K562 (cell line): ENCODE measurements around the gene LSM14B. TPM values are rescaled to one million over a fixed set of nuclear protein-coding genes. Genes with fewer than 3 reads are reported as not detected.
A peak's percentile ranks its signal among the peaks of the same experiment; 100 is the strongest.

Experiments used
- CREB5 ChIP-seq: fragments of 250-450 bp; sonication (Bioruptor Pico); IDR thresholded peaks from 2 replicates; pipeline ENCODE4 v1.5.0; 2020; ENCODE audit warnings: mild to moderate bottlenecking
- DEAF1 ChIP-seq: fragments of 450-650 bp; formaldehyde crosslinking; IDR thresholded peaks from 2 replicates; pipeline ENCODE4 v1.4.0; 2020; ENCODE audit warnings: mild to moderate bottlenecking, moderate library complexity
- GATAD2B ChIP-seq: fragments of 450-650 bp; IDR thresholded peaks from 2 replicates; pipeline ENCODE4 v1.6.1; 2017; ENCODE audit warnings: mild to moderate bottlenecking, borderline replicate concordance
- GTF2A2 ChIP-seq: IDR thresholded peaks from 2 replicates; pipeline ENCODE4 v1.6.1; 2016; ENCODE audit warnings: mild to moderate bottlenecking, missing genetic modification characterization, missing compliant biosample characterization
- NKRF ChIP-seq: fragments of 450-650 bp; IDR thresholded peaks from 2 replicates; pipeline ENCODE4 v1.6.1; 2016; ENCODE audit warnings: borderline replicate concordance
- NR2C2 ChIP-seq, 2 experiments: fragments of 200-800 bp in 1 of 2; sonication (Bioruptor generic) in 1 of 2; sonication (generic) in 1 of 2; formaldehyde crosslinking in 1 of 2; IDR thresholded peaks; 2 replicates each; pipeline versions ENCODE4 v1.6.1 to v1.8.0; 2016 to 2022; ENCODE audit warnings: mild to moderate bottlenecking in 1 of 2, missing compliant biosample characterization in 1 of 2, missing genetic modification characterization in 1 of 2, missing genetic modification reagents in 1 of 2
- NR3C1 ChIP-seq: sonication (generic); formaldehyde crosslinking; IDR thresholded peaks from 2 replicates; pipeline ENCODE4 v1.8.1; 2022; ENCODE audit warnings: missing genetic modification reagents
- PHF8 ChIP-seq: fragments of 200-600 bp; sonication (generic); IDR thresholded peaks from 2 replicates; pipeline ENCODE4 v1.6.1; 2012; ENCODE audit warnings: mixed run types, mild to moderate bottlenecking, inconsistent platforms, low read length, moderate library complexity, borderline replicate concordance
- RUNX1 ChIP-seq: sonication (generic); IDR thresholded peaks from 2 replicates; pipeline ENCODE4 v1.6.1; 2016; ENCODE audit warnings: antibody characterized with exemption, low read depth
- TEAD2 ChIP-seq: fragments of 450-650 bp; IDR thresholded peaks from 2 replicates; pipeline ENCODE4 v1.6.1; 2016; ENCODE audit warnings: missing genetic modification characterization, control low read depth, missing compliant biosample characterization
- ZBTB7A ChIP-seq: IDR thresholded peaks from 2 replicates; pipeline ENCODE4 v1.6.1; 2011; ENCODE audit warnings: low read depth, mild to moderate bottlenecking, low read length, moderate library complexity, borderline replicate concordance; ENCODE audit not compliant: control insufficient read depth
- ZHX1 ChIP-seq: fragments of 150-350 bp; conservative IDR thresholded peaks from 2 replicates; pipeline ENCODE4 v1.6.1; 2014; ENCODE audit warnings: low read length
- ZNF408 ChIP-seq: fragments of 250-450 bp; sonication (Bioruptor Pico); IDR thresholded peaks from 2 replicates; pipeline ENCODE4 v1.4.0; 2020; ENCODE audit warnings: low read depth, mild to moderate bottlenecking, moderate library complexity
- ZNF586 ChIP-seq: fragments of 450-650 bp; formaldehyde crosslinking; conservative IDR thresholded peaks from 2 replicates; pipeline ENCODE4 v1.4.0; 2020; ENCODE audit warnings: mild to moderate bottlenecking, moderate library complexity
- polyA plus RNA-seq, 8 experiments: library from polyadenylated mRNA; depleted of rRNA in 4 of 8; stranded (reverse) in 5 of 8; unstranded in 3 of 8; fragments of >200 nt; fragmentation: Nextera tagmentation in 2 of 8; fragmentation: Illumina TruSeq in 1 of 8; extraction: Ambion mirVana in 2 of 8; extraction: Trizol in 1 of 8; gene quantifications; 2 replicates each; pipeline versions ENCODE4 v1.2.1 to v1.2.3, GENCODE V29; 2011 to 2014; ENCODE audit warnings: inconsistent platforms in 1 of 8, missing spikeins in 1 of 8
- total RNA-seq, 7 experiments: library from RNA; depleted of rRNA in 6 of 7; stranded (reverse); fragments of >200 nt in 6 of 7; fragmentation: Illumina TruSeq in 2 of 7; extraction: Trizol in 2 of 7; gene quantifications; 2 replicates each; pipeline versions ENCODE4 v1.2.1 to v1.2.3, GENCODE V29; 2011 to 2021; ENCODE audit warnings: low replicate concordance in 1 of 7

LSM14B gene
- total and polyA plus RNA-seq, 9 of the 15 experiments (the other 6 are each of a cell fraction or from before 2014, with no cell fraction given): 0.66 to 36.0 (median 20.2) TPM

- TF ChIP-seq ZBTB7A (peak; percentile 39; the same call in 1 of the 2 replicates), DEAF1 (no peak), GATAD2B (no peak), ZHX1 (no peak), CREB5 (CRISPR knock-in tag) (no peak), GTF2A2 (no peak), NR2C2 (CRISPR knock-in tag; IDR thresholded peaks at IDR 0.05) (no peak), NR2C2 (tag; IDR thresholded peaks at IDR 0.05) (peak; percentile 2; the same call in 1 of the 2 replicates), TEAD2 (tag) (no peak), NR3C1 (no peak), ZNF408 (CRISPR knock-in tag) (no peak), PHF8 (peak; percentile 13; the same call in 1 of the 2 replicates), RUNX1 (no peak), NKRF (0 out of 2 replicates have a peak, but pooled peaks have one; percentile 27), ZNF586 (CRISPR knock-in tag) (no peak)
Observed at GRCh38 chr20:62122654-62123449, 577 bp downstream of the LSM14B start (continued).
